Smooth muscle cell of trachea (primary cell): ENCODE results near the gene TSPAN18. TPM values are rescaled to one million over a fixed set of nuclear protein-coding genes. Genes with fewer than 3 reads are reported as not detected.

Experiments
- total RNA-seq: library from RNA; depleted of rRNA; stranded (reverse); fragments of >200 nt; gene quantifications from 2 replicates; pipeline ENCODE4 v1.2.1, GENCODE V29; 2014

TSPAN18 gene
- total RNA-seq, result not detected in 2 replicates

GRCh38 chr11:44726283-44727113 lies at the start of gene TSPAN18:
TSS of gene TSPAN18 (plus strand) at chr11:44726962. CDS start at chr11:44906417, 179,455 bp downstream.

GRCh38 chr11:44950625-44951476 lies 224.1 kb downstream of the TSPAN18 start, which contains the start of gene TP53I11:
TSS of gene TP53I11 (minus strand) at chr11:44950883. CDS start at chr11:44938335, 12,548 bp downstream.

Other genes starting within 250 kb of the TSPAN18 start
- gene CD82, start 161.3 kb upstream of the TSPAN18 start, total RNA-seq, result 28.2 and 95.3 TPM in 2 replicates
- gene TP53I11, start 223.9 kb downstream of the TSPAN18 start, total RNA-seq, result 40.1 and 103 TPM in 2 replicates